GM23338 (cell line): Measurements from ENCODE around the gene DNAAF8.

Source experiments
- CTCF ChIP-seq, 2 experiments: fragments of 200-600 bp in 1 of 2; sonication (generic) in 1 of 2; conservative IDR thresholded peaks; 2 replicates each; pipeline versions ENCODE4 v1.5.1 to v1.6.1; 2016 to 2017; ENCODE audit warnings: antibody characterized with exemption in 2 of 2, low read depth in 2 of 2, mild to moderate bottlenecking in 2 of 2, moderate library complexity in 1 of 2
- EZH2 ChIP-seq: fragments of 200-600 bp; sonication (generic); IDR thresholded peaks from one replicate; pipeline ENCODE4 v1.8.0; 2017; ENCODE audit warnings: antibody characterized with exemption, mild to moderate bottlenecking, low read depth; ENCODE audit not compliant: unreplicated experiment
- EZH2phosphoT487 ChIP-seq: fragments of 200-600 bp; sonication (generic); IDR thresholded peaks from one replicate; pipeline ENCODE4 v1.8.1; 2018; ENCODE audit warnings: antibody characterized with exemption; ENCODE audit not compliant: unreplicated experiment
- POLR2AphosphoS5 ChIP-seq: IDR thresholded peaks from 2 replicates; pipeline ENCODE4 v1.6.1; 2016; ENCODE audit warnings: antibody characterized with exemption, low read depth
- REST ChIP-seq: IDR thresholded peaks from one replicate; pipeline ENCODE4 v1.6.1; 2018; ENCODE audit warnings: antibody characterized with exemption; ENCODE audit not compliant: unreplicated experiment
- ZNF331 ChIP-seq: fragments of 250-450 bp; sonication (Bioruptor Pico); IDR thresholded peaks from 2 replicates; pipeline ENCODE4 v1.5.0; 2020; ENCODE audit warnings: low read depth, mild to moderate bottlenecking, moderate library complexity

DNA sequence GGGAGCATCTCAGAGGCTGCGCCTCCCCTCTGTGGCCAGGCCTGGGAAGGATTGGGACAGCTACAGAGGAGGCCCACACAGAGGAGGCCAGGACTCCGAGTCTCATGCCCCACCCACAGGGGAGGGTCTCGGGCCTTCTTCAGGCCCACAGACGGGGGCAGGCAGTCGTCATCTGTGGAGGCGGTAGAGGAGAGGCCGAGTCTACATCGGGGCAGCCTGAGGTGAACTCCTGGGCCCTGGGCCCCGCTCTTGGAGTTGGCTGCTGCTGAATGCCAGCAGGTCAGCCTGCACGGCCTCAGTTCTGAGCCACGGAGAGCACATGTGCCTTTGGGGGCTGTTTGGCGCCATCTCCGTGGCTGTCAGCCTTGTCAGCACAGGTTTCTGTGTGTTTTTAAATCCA is 49.0 kb upstream of the DNAAF8 start:
- no peak for TF ChIP-seq EZH2
- TF ChIP-seq CTCF (conservative IDR thresholded peaks at IDR 0.05; ENCODE audit: low read depth in 2 of 2): no peak
- TF ChIP-seq REST: no peak
- TF ChIP-seq EZH2phosphoT487: no peak
- TF ChIP-seq POLR2AphosphoS5: no peak
- no peak for TF ChIP-seq ZNF331 (CRISPR knock-in tag)
